K562 (cell line): Measurements from ENCODE around the gene LGALS7. TPM values are rescaled to one million over a fixed set of nuclear protein-coding genes. Genes with fewer than 3 reads are reported as not detected.
A peak's percentile ranks its signal among the peaks of the same experiment; 100 is the strongest.

ENCODE experiments used
- ATAC-seq: fragments of 200-7000 bp; cut with Tn5 transposase; 3 replicates; pipeline ENCODE4 v1.9.1; 2020; ENCODE audit warnings: moderate library complexity
- BruUV-seq: library from RNA; stranded (reverse); fragments of 400-500 nt; replicated peaks from 2 replicates; lab custom pipeline; 2021; lab: Mats Ljungman, UMichigan
- CTCF ChIA-PET: fragments of 300-600 bp; formaldehyde crosslinking; extraction: SDS; loops from one replicate; lab custom pipeline; 2021; ENCODE audit warnings: low intra/inter-chr PET ratio; lab: Yijun Ruan, JAX
- POLR2A ChIA-PET: fragments of 300-600, 350-650 bp; sonication (Branson Sonifier 250); formaldehyde crosslinking; extraction: SDS; loops from one replicate; lab custom pipeline; 2021; ENCODE audit warnings: antibody characterized with exemption, inconsistent platforms; lab: Yijun Ruan, JAX
- DNase-seq, 4 experiments: peaks; one replicate each; pipeline versions ENCODE4 v3.0.0 to v3.0.0-alpha.2; 2011 to 2018; ENCODE audit warnings: low spot score in 3 of 4, mixed read lengths in 3 of 4; ENCODE audit errors: extremely low read depth in 1 of 4
- FAIRE-seq: peaks from 2 replicates; lab custom pipeline; 2011; peaks lifted over from hg19 to GRCh38; lab: Jason Lieb, UNC
- H2AFZ ChIP-seq: 2 replicates; pipeline ENCODE4 v1.6.0; 2011; ENCODE audit warnings: low read depth, low read length, control low read depth, inconsistent platforms
- H3K27ac ChIP-seq: fragments of 200-600 bp; 3 replicates; pipeline ENCODE4 v1.8.0; 2011; ENCODE audit warnings: low read depth, mild to moderate bottlenecking, control low read depth, inconsistent platforms, low read length, moderate library complexity, mixed read lengths; ENCODE audit errors: extremely low read depth
- H3K27me3 ChIP-seq, 2 experiments: fragments of 300-600 bp in 1 of 2; 2 replicates in 1 of 2; 3 replicates in 1 of 2; pipeline versions ENCODE4 v1.6.0 to v1.8.0; 2011; ENCODE audit warnings: inconsistent platforms in 2 of 2, low read length in 2 of 2, mild to moderate bottlenecking in 1 of 2, mixed read lengths in 1 of 2, moderate library complexity in 1 of 2; ENCODE audit not compliant: control insufficient read depth in 2 of 2, insufficient read depth in 2 of 2
- H3K36me3 ChIP-seq: fragments of 300-600 bp; 3 replicates; pipeline ENCODE4 v1.8.0; 2011; ENCODE audit warnings: mild to moderate bottlenecking, low read length, inconsistent platforms; ENCODE audit not compliant: control insufficient read depth, insufficient read depth
- H3K4me1 ChIP-seq, 2 experiments: fragments of 200-600 bp in 1 of 2; replicated peaks in 1 of 2; 2 replicates in 1 of 2; 3 replicates in 1 of 2; pipeline versions ENCODE4 v1.5.1 to v1.8.0; 2011; ENCODE audit warnings: inconsistent platforms in 2 of 2, low read length in 2 of 2, mild to moderate bottlenecking in 1 of 2, mixed read lengths in 1 of 2, moderate library complexity in 1 of 2; ENCODE audit not compliant: control insufficient read depth in 2 of 2, insufficient read depth in 2 of 2
- H3K4me2 ChIP-seq: 2 replicates; pipeline ENCODE4 v1.6.1; 2011; ENCODE audit warnings: low read length, control low read depth, inconsistent platforms, mixed read lengths; ENCODE audit not compliant: insufficient read depth
- H3K4me3 ChIP-seq: fragments of 200-600 bp; sonication (generic), shearing (Covaris generic); 2 replicates; pipeline ENCODE4 v1.5.1; 2016; ENCODE audit warnings: control low read depth, inconsistent platforms
- H3K79me2 ChIP-seq: fragments of 200-600 bp; 3 replicates; pipeline ENCODE4 v1.8.0; 2011; ENCODE audit warnings: low read length, inconsistent platforms; ENCODE audit not compliant: control insufficient read depth, insufficient read depth
- H3K9ac ChIP-seq, 2 experiments: 2 replicates each; pipeline versions ENCODE4 v1.6.0 to v1.6.1; 2011; ENCODE audit warnings: low read depth in 2 of 2, low read length in 2 of 2, control low read depth in 1 of 2, inconsistent platforms in 1 of 2, mild to moderate bottlenecking in 1 of 2, mixed read lengths in 1 of 2; ENCODE audit not compliant: insufficient read depth in 1 of 2
- H3K9me1 ChIP-seq: one replicate; pipeline ENCODE4 v1.6.0; 2011; ENCODE audit warnings: inconsistent platforms, mild to moderate bottlenecking, low read length, moderate library complexity; ENCODE audit not compliant: control insufficient read depth, insufficient read depth
- H3K9me3 ChIP-seq: replicated peaks from 2 replicates; pipeline ENCODE4 v1.5.1; 2011; ENCODE audit warnings: low read depth, low read length, inconsistent platforms; ENCODE audit not compliant: control insufficient read depth, insufficient read depth
- H4K20me1 ChIP-seq: replicated peaks from 2 replicates; pipeline ENCODE4 v1.6.1; 2011; ENCODE audit warnings: low read length, inconsistent platforms, mixed read lengths; ENCODE audit not compliant: control insufficient read depth, insufficient read depth
- BRF1 ChIP-seq: IDR thresholded peaks from 3 replicates; pipeline ENCODE4 v1.6.1; 2011; ENCODE audit warnings: borderline replicate concordance, mild to moderate bottlenecking; ENCODE audit not compliant: insufficient read length; ENCODE audit errors: extremely low read depth
- HNRNPLL ChIP-seq: fragments of 200-400 bp; formaldehyde crosslinking; IDR thresholded peaks from 2 replicates; pipeline ENCODE4 v1.6.1; 2017; ENCODE audit warnings: low read length, low read depth, mild to moderate bottlenecking; ENCODE audit not compliant: poor library complexity, severe bottlenecking
- SAFB ChIP-seq: fragments of 200-400 bp; formaldehyde crosslinking; IDR thresholded peaks from 2 replicates; pipeline ENCODE4 v1.6.1; 2017; ENCODE audit warnings: low read depth, low read length, borderline replicate concordance
- SPI1 ChIP-seq: IDR thresholded peaks from 2 replicates; pipeline ENCODE4 v1.6.1; 2011; ENCODE audit warnings: low read depth, low read length, control low read depth, borderline replicate concordance
- WGBS: fragments of 100-300 bp; shearing (Covaris generic); methylation state at CpG from one replicate; pipeline ENCODE4 v1.1.6; 2016; ENCODE audit warnings: low coverage, mixed read lengths; ENCODE audit not compliant: insufficient coverage; ENCODE audit errors: missing lambda C conversion rate; 5-methylcytosine and 5-hydroxymethylcytosine counted together
- in situ Hi-C: fragments of 300-500 bp; cut with MboI; formaldehyde crosslinking; loops from 4 replicates; pipeline ENCODE4 v1.15.0; 2018; ENCODE audit warnings: inconsistent platforms, mixed read lengths
- intact Hi-C: fragments of 100-400 bp; cut with micrococcal nuclease; formaldehyde crosslinking; loops from 2 replicates; pipeline ENCODE4 v1.14.2; 2022
- polyA plus RNA-seq, 8 experiments: library from polyadenylated mRNA; depleted of rRNA in 4 of 8; stranded (reverse) in 5 of 8; unstranded in 3 of 8; fragments of >200 nt; fragmentation: Nextera tagmentation in 2 of 8; fragmentation: Illumina TruSeq in 1 of 8; extraction: Ambion mirVana in 2 of 8; extraction: Trizol in 1 of 8; gene quantifications; 2 replicates each; pipeline versions ENCODE4 v1.2.1 to v1.2.3, GENCODE V29; 2011 to 2014; ENCODE audit warnings: inconsistent platforms in 1 of 8, missing spikeins in 1 of 8
- total RNA-seq, 7 experiments: library from RNA; depleted of rRNA in 6 of 7; stranded (reverse); fragments of >200 nt in 6 of 7; fragmentation: Illumina TruSeq in 2 of 7; extraction: Trizol in 2 of 7; gene quantifications; 2 replicates each; pipeline versions ENCODE4 v1.2.1 to v1.2.3, GENCODE V29; 2011 to 2021; ENCODE audit warnings: low replicate concordance in 1 of 7
- TF ChIP-seq, protein P1 (sequence below): fragments of 250-450 bp; sonication (Bioruptor Pico); IDR thresholded peaks from 2 replicates; pipeline ENCODE4 v1.8.0; 2022; ENCODE audit warnings: moderate library complexity, mild to moderate bottlenecking, inconsistent platforms

Gene LGALS7
- total and polyA plus RNA-seq, 9 of the 15 experiments (the other 6 are each of a cell fraction or from before 2014, with no cell fraction given) = not detected

- no peak for TF ChIP-seq HNRNPLL
- TF ChIP-seq SPI1 = peak; percentile 50; the same call in 1 of the 2 replicates
- Histone ChIP-seq H3K27ac (no peak within 1 kb of the TSS), H2AFZ (no peak within 1 kb of the TSS), H3K9me1 (no peaks in the 10 kb centered on the region), H3K36me3 (peaks cover 22% of the 10 kb centered on the region; the same call in 2 of the 3 replicates), H3K4me2 (no peak within 1 kb of the TSS), H3K9me3 (no peaks in the 10 kb centered on the region), H3K27me3 (no peaks in the 10 kb centered on the region), H3K4me3 (no peak within 1 kb of the TSS), H3K79me2 (no peaks in the 10 kb centered on the region), H3K4me1 (peaks cover 0 to 35% of the 10 kb centered on the region in 2 experiments; a peak in 2 of 5 replicates), H4K20me1 (no peaks in the 10 kb centered on the region), H3K9ac (peak within 1 kb of the TSS in 1 of 2 experiments; percentile 58; a peak in 2 of 4 replicates)
- POLR2A ChIA-PET = interaction anchor here (0.6 to 3.2 kb wide), 4 partner anchors 12 to 277 kb away, joined by 3 to 14 read pairs (median 6); partner anchors contain the start of gene ECH1
- no TSS peak for BruUV-seq
- CTCF ChIA-PET = no interaction called here
- in situ Hi-C loops = no loop called here
- WGBS = 82% methylated on average over 12 of the region's 15 CpGs
- DNase-seq (peak in 1 of 4 experiments; percentile 9), ATAC-seq (no peak), FAIRE-seq (no peak)
- intact Hi-C loops = no loop called here
Measured at GRCh38 chr19:38812841-38813320, 39.6 kb upstream of the LGALS7 start, which contains the start of gene LGALS4. Gene LGALS4, minus strand, starts transcription at chr19:38812945. Its CDS starts 59 bp downstream, at chr19:38812886.

GRCh38 chr19:38812009-38812840, 38.9 kb upstream of the LGALS7 start:
- Histone ChIP-seq H3K4me3 (no peak overlapping the region), H3K4me1 (peaks cover 0 to 37% of the 10 kb centered on the region in 2 experiments; a peak in 4 of 5 replicates), H4K20me1 (no peaks in the 10 kb centered on the region), H3K9me1 (no peaks in the 10 kb centered on the region), H2AFZ (no peak overlapping the region), H3K4me2 (no peak overlapping the region), H3K79me2 (no peaks in the 10 kb centered on the region), H3K27ac (no peak overlapping the region), H3K9me3 (no peaks in the 10 kb centered on the region), H3K27me3 (no peaks in the 10 kb centered on the region), H3K36me3 (peaks cover 17% of the 10 kb centered on the region; the same call in 2 of the 3 replicates), H3K9ac (peak overlapping the region in 1 of 2 experiments; percentile 58; a peak in 2 of 4 replicates)
- in situ Hi-C loops = no loop called here
- CTCF ChIA-PET = no interaction called here
- ATAC-seq (no peak), FAIRE-seq (no peak), DNase-seq (peak in 1 of 4 experiments; percentile 6)
- POLR2A ChIA-PET = interaction anchor here (1.0 to 3.2 kb wide), 4 partner anchors 11 to 20 kb away, joined by 3 to 14 read pairs (median 6); partner anchors contain the start of gene ECH1
- WGBS = 69% methylated on average over 17 of the region's 18 CpGs
- TF ChIP-seq, protein P1, sequence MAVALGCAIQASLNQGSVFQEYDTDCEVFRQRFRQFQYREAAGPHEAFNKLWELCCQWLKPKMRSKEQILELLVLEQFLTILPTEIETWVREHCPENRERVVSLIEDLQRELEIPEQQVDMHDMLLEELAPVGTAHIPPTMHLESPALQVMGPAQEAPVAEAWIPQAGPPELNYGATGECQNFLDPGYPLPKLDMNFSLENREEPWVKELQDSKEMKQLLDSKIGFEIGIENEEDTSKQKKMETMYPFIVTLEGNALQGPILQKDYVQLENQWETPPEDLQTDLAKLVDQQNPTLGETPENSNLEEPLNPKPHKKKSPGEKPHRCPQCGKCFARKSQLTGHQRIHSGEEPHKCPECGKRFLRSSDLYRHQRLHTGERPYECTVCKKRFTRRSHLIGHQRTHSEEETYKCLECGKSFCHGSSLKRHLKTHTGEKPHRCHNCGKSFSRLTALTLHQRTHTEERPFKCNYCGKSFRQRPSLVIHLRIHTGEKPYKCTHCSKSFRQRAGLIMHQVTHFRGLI = no peak
- no peak for TF ChIP-seq SAFB
- TF ChIP-seq BRF1 = no peak
- no TSS peak for BruUV-seq
- intact Hi-C loops = no loop called here
